GM21447 (cell line): Measurements from ENCODE around the gene ARRDC1.

Experiments used
- ATAC-seq: cut with Tn5 transposase; IDR thresholded peaks from one replicate; pipeline ENCODE4 v1.9.1; 2021; ENCODE audit not compliant: unreplicated experiment

Gene ARRDC1

DNA sequence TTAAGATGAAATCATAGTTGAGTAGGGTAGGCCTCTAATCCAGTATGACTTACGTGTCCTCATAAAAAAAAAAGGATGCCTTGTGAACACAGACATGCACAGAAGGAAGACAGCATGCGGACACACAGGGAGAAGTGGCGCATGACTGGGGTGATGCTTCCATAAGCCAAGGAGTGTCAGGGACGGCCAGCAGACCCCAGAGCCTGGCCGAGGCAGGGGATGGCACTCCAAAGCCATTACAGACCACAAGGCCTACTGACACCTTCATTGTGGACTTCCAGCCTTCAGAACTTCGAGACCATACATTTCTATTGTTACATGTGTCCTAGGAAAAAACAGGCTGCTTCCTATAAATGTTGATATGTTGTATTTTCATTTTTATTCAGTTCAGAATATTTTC, 33.2 kb downstream of the ARRDC1 start:
- no peak for ATAC-seq

DNA sequence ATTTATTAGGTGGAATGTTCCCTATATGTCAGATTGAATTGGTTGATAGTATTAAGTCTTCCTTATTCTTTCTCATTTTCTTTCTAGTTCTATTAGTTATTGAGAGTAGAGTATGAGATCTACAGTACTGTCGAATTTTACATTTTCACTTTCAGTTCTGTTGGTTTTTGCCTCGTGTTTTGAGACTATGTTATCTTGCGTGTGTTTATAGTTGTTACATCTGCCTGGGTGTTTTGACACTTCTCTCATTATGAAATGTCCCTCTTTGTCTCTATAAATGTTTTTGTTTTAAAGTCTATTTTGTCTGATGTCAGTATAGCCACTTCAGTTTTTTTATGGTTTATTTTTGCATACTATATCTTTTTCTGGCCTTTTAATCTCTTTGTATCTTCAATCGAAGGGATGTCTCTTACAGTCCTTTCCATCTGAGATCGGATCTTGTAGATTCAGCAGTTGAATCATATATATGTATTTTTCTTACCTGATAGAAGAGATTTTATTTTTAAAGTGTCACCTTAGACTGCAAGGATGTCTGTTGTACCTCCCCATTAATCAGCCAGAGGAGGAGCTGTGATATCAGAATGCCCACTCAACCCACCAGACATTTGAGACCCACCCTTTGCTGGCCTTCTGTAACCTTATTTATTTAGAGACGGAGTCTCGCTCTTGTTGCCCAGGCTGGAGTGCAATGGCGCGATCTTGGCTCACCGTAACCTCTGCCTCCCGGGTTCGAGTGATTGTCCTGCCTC, 34.0 kb downstream of the ARRDC1 start:
- ATAC-seq: no peak

DNA sequence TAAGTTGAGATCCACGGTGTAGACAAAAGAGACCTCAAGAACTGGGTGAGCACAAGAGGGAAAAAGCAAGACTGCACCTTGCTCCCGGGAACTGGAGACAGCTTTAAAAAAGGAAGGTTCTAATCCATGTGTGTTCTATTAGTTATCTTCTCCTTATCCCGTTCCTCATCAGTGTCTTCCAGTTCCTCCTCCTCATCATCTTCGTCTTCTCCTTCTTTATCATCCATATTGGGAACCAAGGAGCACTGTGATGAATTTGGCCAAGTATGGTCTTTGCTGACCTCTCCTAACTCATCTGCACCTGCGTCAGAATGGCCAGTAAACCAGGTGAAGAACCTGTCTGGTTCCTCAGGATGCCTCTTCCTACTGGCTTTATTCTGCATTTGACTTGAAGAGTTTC, 35.4 kb downstream of the ARRDC1 start:
- no peak for ATAC-seq

DNA sequence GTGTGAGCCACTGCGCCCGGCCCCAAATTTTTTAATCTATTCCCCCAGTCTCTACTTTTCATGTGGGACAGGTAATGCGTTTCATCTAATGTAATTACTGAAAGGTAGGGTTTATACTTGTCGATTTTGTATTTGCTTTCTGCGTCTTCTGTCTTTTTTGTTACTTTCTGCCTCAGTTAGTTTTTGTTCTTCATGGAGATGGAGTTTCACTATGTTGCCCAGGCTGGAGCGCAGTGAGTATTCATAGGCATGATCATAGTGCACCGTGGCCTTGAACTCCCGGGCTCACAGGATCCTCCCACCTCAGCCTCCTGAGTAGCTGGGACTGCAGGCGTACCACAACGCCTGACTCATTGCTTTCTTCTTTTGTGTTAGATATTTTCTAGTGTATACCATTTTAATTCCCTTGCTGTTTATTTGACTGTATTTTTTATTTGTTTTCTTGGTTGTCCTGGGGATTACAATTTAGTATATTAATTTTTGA, 36.7 kb downstream of the ARRDC1 start:
- ATAC-seq: no peak

DNA sequence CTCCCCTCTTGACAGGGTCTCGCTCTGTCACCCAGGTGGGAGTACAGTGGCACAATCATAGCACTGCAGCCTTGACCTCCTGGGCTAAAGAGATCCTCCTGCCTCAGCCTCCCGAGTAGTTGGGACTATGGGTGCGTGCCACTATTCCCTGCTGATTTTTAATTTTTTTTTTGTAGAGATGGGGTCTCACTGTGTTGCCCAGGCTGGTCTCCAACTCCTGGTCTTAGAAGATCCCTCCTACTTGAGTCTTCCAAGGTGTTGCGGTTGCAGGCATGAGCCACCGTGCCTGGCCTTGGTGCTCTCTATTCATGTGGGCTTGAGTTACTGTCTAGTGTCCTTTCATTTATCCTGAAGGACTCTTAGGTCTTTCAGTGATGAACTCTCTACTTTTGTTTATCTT, 37.4 kb downstream of the ARRDC1 start:
- ATAC-seq: no peak

DNA sequence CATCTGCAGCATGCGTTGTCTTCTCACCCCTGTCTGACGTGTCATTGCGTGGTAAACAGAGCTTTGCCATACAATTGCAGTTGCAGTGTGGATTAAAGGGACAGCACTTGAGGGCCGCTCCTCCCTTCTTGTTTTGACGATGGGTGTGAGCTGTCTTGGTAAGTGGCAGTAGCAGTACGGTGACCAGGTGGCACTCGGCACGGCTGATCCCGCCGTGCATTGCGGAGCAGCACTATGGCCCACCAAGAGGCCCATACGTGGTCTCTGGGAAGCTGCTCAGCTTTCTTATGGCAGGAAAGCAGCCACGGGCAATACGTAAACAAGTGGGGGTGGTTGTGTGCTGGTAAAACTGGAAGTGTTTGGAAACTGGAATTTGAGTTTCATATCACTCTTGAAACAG, 38.4 kb downstream of the ARRDC1 start:
- no peak for ATAC-seq

DNA sequence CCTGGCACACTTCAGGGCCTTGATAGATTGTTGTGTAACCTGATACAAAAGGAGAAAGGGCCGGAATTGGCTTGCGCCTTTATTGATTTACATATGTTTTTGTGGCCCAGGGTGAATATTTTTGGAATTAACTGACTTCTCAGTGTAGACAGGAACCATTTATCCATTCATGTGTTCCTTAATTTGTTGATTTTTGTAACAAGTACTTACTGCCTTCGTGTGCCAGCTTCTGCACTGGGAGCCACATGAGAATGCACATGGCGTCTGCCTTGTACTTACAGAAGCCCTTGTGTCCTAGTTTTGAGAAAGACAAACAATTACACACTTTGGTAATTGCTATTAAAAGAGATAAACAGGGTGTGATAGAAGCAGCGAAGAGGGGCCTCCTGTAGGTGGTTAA, 39.7 kb downstream of the ARRDC1 start:
- ATAC-seq: no peak

DNA sequence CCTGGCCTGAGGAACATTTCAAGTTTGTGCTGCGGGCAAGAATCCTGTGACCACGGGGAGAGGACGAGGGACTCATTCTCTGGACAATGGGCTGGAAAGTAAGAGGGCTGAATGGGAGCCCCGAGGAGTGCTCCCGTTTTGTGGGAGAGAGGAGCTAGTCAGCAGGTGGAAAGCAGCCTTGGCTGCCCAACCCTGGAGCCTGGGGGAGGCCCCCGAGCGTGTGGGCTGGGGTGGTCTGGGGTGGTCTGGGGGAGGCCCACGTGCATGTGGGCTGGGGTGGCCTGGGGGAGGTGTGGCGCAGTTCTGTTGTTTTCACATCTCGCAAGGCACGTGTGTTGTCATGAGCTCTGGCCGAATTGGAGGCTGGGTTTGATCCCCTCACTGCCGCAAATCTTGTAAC, 40.9 kb downstream of the ARRDC1 start:
- no peak for ATAC-seq

DNA sequence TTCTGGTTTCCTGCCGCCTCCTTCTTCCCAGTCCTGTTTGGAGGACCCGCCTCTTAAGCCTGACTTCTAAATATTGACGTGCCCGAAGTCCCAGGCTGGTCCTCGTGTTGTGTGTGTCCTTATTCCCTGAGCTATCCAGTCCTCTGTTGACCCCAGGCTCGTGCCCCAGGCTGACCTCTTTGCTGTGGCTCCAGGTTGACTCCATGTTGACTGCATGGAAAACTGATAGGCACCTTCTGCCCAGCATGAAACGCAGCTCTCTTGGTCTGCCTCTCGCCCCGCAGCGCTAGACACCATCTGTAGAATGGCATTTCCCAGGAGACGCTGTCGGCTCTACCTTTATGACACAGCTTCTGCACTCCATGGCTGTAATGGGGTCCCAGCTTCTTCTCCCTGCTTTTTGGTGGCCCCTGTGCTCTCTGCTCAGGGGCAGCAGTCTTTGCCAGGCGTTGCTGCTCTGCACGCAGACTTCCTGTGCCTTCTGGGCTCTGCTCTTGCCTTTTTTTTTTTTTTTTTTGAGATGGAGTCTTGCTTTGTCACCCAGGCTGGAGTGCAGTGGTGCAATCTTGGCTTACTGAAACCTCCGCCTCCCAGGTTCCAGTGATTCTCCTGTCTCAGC, 41.7 kb downstream of the ARRDC1 start:
- no peak for ATAC-seq

DNA sequence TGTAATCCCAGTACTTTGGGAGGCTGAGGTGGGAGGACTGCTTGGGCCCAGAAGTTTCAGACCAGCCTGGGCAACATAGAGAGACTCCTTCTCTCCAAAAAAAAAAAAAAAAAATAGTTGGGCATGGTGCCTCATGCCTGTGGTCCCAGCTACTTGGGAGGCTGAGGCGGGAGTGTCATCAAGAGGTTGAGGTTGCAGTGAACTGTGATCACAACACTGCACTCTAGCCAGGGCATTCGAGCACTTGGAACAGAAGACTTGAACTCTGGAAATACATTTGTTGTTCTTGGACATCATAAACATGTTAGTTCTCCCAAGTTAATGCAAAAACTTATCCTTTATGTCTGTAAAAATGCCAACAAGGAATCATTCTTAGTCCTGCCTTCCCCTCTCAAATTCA, 42.9 kb downstream of the ARRDC1 start:
- no peak for ATAC-seq

DNA sequence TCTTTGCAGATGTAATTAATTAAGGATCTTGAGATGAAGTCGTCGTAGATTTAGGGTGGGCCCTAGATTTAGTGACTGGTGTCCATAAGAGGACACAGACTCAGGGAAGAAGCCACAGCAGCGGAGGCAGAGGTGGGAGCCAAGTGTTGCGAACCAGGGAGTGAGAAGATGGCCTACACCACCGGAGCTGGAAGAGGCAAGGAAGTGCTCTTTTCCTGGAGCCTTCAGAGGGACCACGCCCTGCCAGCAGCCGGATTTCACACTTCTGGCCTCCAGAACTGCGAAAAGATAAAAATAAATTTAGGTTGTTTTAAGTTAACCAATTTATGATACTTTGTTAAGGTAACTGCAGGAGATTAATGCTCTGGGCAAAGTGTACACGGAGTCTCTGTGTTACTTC, 44.1 kb downstream of the ARRDC1 start:
- no peak for ATAC-seq

DNA sequence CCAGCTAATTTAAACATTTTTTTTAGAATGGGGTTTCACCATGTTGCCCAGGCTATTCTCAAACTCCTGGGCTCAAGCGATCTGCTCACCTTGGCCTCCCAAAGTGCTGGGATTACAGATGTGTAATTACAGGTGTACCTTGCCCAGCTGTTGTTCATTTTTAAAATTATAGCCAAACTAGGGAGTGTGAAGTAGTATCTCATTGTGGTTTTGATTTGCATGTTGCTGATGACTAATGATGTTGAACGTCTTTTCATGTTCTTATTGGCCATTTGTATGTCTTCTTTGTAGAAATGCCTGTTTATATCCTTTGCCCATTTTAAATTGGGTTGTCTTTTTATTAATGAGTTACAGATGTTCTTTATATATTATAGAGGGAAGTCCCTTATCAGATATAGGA, 44.8 kb downstream of the ARRDC1 start:
- ATAC-seq: no peak

DNA sequence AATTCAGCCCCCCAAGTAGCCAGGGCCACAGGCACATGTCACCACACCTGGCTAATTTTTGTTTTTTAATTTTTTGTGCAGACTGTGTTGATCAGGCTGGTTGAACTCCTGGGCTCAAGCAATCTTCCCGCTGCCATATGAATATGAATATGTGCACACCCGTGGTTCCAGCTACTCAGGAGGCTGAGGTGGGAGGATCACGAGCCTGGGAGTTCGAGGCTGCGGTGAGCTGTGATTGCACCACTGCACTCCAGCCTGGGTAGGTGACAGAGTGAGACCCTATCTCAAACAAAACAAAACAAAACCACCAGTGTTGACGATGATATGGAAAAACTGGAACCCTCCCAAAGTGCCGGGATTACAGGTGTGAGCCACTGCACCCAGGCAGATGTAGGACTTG, 45.3 kb downstream of the ARRDC1 start:
- no peak for ATAC-seq

DNA sequence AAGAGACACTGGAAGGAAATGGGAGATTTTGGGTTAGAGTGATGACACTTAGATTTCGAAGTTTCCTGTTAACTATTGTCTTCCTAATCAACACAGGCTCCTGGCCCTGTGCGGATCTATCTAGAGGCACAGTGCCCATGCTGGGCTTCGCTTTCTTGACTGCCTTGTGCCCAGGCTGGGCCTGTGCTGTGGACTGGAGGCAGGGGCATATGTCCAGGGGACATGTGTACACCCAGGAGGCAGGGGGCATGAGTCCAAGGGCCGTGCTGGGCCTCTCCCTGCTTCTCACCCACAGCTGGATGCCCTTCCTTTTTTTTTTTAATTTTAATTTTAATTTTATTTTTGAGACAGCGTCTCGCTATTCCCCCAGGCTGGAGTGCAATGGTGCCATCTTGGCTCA, 50.9 kb downstream of the ARRDC1 start:
- no peak for ATAC-seq

DNA sequence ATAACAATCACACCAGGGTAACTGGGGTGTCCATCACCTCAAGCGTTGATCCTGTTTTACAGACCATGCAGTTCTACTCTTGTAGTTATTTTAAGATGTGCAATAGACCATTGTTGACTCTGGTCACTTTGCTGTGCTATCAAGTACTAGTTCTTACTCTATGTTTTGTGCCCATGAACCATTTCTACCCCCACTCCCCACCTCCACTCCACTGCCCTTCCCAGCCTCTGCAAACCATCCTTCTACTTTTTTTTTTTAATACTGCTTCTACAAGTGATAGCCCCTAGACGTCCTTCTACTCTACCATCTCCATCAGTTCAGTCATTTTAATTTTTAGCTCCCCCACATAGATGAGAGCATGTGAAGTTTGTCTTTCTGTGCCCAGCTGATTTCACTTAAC, 52.1 kb downstream of the ARRDC1 start:
- no peak for ATAC-seq

DNA sequence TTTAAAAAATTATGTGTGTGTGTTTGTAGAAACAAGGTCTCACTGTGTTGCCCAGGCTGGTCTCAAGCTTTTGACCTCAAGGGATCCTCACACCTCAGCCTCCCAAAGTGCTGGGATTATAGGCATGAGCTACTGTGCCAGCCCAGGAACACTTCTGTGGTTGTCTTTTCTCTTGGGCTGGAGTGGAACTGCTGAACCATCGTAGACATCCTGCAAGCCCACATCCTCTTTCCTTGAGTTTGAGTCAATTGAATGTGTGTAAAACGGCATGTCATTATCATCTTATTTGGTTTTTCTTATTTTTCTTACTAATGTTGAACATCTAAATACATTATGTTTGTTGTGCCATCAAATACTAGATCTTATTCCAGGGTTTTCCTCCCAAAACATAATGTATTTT, 53.3 kb downstream of the ARRDC1 start:
- no peak for ATAC-seq

DNA sequence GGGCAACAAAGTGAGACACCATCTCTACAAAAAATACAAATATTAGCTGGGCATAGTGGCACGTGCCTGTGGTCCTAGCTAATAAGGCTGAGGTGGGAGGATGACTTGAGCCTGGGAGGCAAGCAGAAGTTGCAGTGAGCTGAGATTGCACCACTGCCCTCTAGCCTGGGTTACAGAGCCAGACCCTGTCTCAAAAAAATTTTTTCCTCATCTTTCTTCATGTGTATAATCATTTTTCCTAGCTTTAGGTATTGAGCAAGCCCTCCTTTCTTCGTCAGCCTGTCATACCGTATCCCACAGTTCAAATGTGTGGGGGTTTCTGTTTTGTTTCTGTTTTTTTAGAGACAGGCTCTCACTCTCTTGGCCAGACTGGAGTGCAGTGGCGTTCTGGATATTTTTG, 54.7 kb downstream of the ARRDC1 start:
- no peak for ATAC-seq

DNA sequence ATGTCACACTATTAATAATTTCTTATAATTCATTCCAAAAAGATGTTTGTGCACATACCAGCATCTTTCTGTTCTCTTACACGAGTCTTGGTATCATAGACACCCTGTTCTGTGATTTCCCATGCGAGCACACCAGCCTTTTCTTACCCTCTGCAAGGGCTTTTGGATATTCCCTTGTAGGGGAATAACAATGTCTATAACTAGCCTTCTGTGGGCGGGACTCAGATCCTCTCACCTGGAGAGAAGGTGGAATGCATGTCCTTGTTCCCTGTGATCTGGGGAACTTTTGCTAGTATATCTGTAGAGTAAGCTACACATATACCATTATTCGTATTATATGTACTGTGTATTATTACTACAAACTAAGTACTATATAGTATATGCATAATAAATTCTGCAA, 58.1 kb downstream of the ARRDC1 start:
- ATAC-seq: no peak

DNA sequence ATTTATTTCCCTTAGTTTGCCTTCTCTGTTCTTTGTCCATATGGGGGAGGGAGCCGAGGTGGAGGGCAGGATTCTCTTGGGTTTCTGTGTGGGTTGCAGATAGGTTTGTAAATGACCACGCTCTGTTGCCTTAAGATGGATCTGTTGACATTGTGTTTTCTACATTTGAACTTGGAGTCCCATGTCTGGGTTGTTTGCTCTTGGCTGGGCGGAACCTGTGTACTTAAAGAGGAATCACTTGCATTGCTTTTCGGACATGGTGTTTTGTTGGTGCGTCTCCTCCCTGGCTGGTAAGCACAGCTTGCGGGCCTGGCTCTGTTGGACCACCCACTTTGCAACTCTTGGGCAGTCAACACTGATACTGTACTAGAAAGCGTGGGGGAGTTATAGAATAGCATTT, 59.2 kb downstream of the ARRDC1 start:
- ATAC-seq: no peak
